Chondrocyte (in vitro differentiated cells): ENCODE measurements around the gene PCMTD2. TPM values are rescaled to one million over a fixed set of nuclear protein-coding genes. Genes with fewer than 3 reads are reported as not detected.

Experiments used
- DNase-seq: peaks from one replicate; pipeline ENCODE4 v3.0.0; 2021; ENCODE audit warnings: mixed read lengths, low spot score
- H3K27ac Mint-ChIP-seq: one replicate; pipeline ENCODE4 v1.8.0; 2021; ENCODE audit warnings: mild to moderate bottlenecking, moderate library complexity, mixed read lengths; ENCODE audit not compliant: unreplicated experiment
- H3K27me3 Mint-ChIP-seq: 2 replicates; pipeline ENCODE4 v1.8.0; 2021; ENCODE audit warnings: low read depth, mixed read lengths
- H3K36me3 Mint-ChIP-seq: 2 replicates; pipeline ENCODE4 v1.8.0; 2021; ENCODE audit warnings: low read depth, mixed read lengths
- H3K4me1 Mint-ChIP-seq: 2 replicates; pipeline ENCODE4 v1.8.0; 2021; ENCODE audit warnings: low read depth, mild to moderate bottlenecking, mixed read lengths
- H3K4me3 Mint-ChIP-seq: one replicate; pipeline ENCODE4 v1.8.0; 2021; ENCODE audit warnings: mild to moderate bottlenecking, moderate library complexity, mixed read lengths; ENCODE audit not compliant: unreplicated experiment
- H3K9me3 Mint-ChIP-seq: 2 replicates; pipeline ENCODE4 v1.8.0; 2021; ENCODE audit warnings: low read depth, mixed read lengths
- CTCF ChIP-seq: fragments of 200-600 bp; sonication (generic); IDR thresholded peaks from 2 replicates; pipeline ENCODE4 v1.5.0; 2021; ENCODE audit warnings: antibody characterized with exemption, mild to moderate bottlenecking, moderate library complexity
- total RNA-seq: library from RNA; stranded (reverse); gene quantifications from 3 replicates; pipeline ENCODE4 v1.2.1, GENCODE V29; 2021

PCMTD2 gene
- total RNA-seq, 1 donor from 2014 or later = 38.1 TPM

- no peaks in the 10 kb centered on the region for H3K36me3 Mint-ChIP-seq
- DNase-seq = no peak
- H3K4me1 Mint-ChIP-seq = peaks cover 38% of the 10 kb centered on the region
- H3K9me3 Mint-ChIP-seq = no peaks in the 10 kb centered on the region
- peak overlapping the region; percentile 89 for H3K27ac Mint-ChIP-seq
- peaks cover under 1% of the 10 kb centered on the region for H3K27me3 Mint-ChIP-seq
- TF ChIP-seq CTCF = no peak
- peak overlapping the region; percentile 19 for H3K4me3 Mint-ChIP-seq
Observed at GRCh38 chr20:64224351-64225170, 31.0 kb upstream of the PCMTD2 start.

- Mint-ChIP-seq H3K9me3 (no peaks in the 10 kb centered on the region), H3K27ac (peak overlapping the region; percentile 89), H3K4me3 (no peak overlapping the region), H3K36me3 (no peaks in the 10 kb centered on the region), H3K27me3 (no peaks in the 10 kb centered on the region), H3K4me1 (peaks cover 38% of the 10 kb centered on the region)
- no peak for DNase-seq
- no peak for TF ChIP-seq CTCF
Observed at GRCh38 chr20:64225171-64225595, 30.4 kb upstream of the PCMTD2 start.

GRCh38 chr20:64225828-64226598, 29.5 kb upstream of the PCMTD2 start:
- peak; percentile 63 for DNase-seq
- Mint-ChIP-seq H3K27ac (no peak overlapping the region), H3K4me3 (no peak overlapping the region), H3K36me3 (no peaks in the 10 kb centered on the region), H3K9me3 (no peaks in the 10 kb centered on the region), H3K4me1 (peaks cover 38% of the 10 kb centered on the region), H3K27me3 (no peaks in the 10 kb centered on the region)
- no peak for TF ChIP-seq CTCF

GRCh38 chr20:64226686-64227580, 28.6 kb upstream of the PCMTD2 start:
- no peaks in the 10 kb centered on the region for H3K9me3 Mint-ChIP-seq
- H3K27ac Mint-ChIP-seq = no peak overlapping the region
- DNase-seq = peak; percentile 84
- H3K4me3 Mint-ChIP-seq = no peak overlapping the region
- no peaks in the 10 kb centered on the region for H3K36me3 Mint-ChIP-seq
- TF ChIP-seq CTCF = no peak
- H3K4me1 Mint-ChIP-seq = peaks cover 33% of the 10 kb centered on the region
- no peaks in the 10 kb centered on the region for H3K27me3 Mint-ChIP-seq
